Neural cell (in vitro differentiated cells): ENCODE measurements around the gene DEFB121. TPM values are rescaled to one million over a fixed set of nuclear protein-coding genes. Genes with fewer than 3 reads are reported as not detected.

Source experiments
- H2AFZ ChIP-seq: fragments of 200-600, 300-800 bp; sonication (generic), shearing (Covaris generic); 2 replicates; pipeline ENCODE4 v1.6.0; 2014; ENCODE audit warnings: low read depth, mild to moderate bottlenecking, antibody characterized with exemption, low read length, moderate library complexity
- H3F3A ChIP-seq: fragments of 200-600 bp; shearing (Covaris generic); 2 replicates; pipeline ENCODE4 v1.6.1; 2016; ENCODE audit warnings: mild to moderate bottlenecking, moderate library complexity, mixed read lengths, antibody characterized with exemption, low read length; ENCODE audit not compliant: insufficient read depth, poor library complexity, severe bottlenecking
- H3K27ac ChIP-seq: fragments of 200-600, 300-800 bp; sonication (generic), shearing (Covaris generic); 2 replicates; pipeline ENCODE4 v1.5.1; 2014; ENCODE audit warnings: mild to moderate bottlenecking, low read length, moderate library complexity
- H3K27me3 ChIP-seq: fragments of 300-800, 200-600 bp; sonication (generic), shearing (Covaris generic); 2 replicates; pipeline ENCODE4 v1.6.0; 2014; ENCODE audit warnings: mild to moderate bottlenecking, low read depth, low read length, moderate library complexity; ENCODE audit not compliant: insufficient read depth
- H3K36me3 ChIP-seq: fragments of 300-800, 200-600 bp; sonication (generic), shearing (Covaris generic); 2 replicates; pipeline ENCODE4 v1.5.1; 2014; ENCODE audit warnings: mild to moderate bottlenecking, antibody characterized with exemption, low read length, moderate library complexity; ENCODE audit not compliant: insufficient read depth
- H3K4me2 ChIP-seq: fragments of 300-800, 200-600 bp; sonication (generic), shearing (Covaris generic); 2 replicates; pipeline ENCODE4 v1.6.0; 2014; ENCODE audit warnings: mild to moderate bottlenecking, low read length
- H3K4me3 ChIP-seq: fragments of 300-800, 200-600 bp; sonication (generic), shearing (Covaris generic); 2 replicates; pipeline ENCODE4 v1.5.1; 2014; ENCODE audit warnings: mild to moderate bottlenecking, low read length, moderate library complexity
- H3K79me2 ChIP-seq: fragments of 200-600 bp; shearing (Covaris generic); replicated peaks from 2 replicates; pipeline ENCODE4 v1.6.0; 2014; ENCODE audit warnings: mild to moderate bottlenecking, low read length, moderate library complexity; ENCODE audit not compliant: insufficient read depth
- H3K9ac ChIP-seq: fragments of 300-800, 200-600 bp; sonication (generic), shearing (Covaris generic); 2 replicates; pipeline ENCODE4 v1.6.1; 2016; ENCODE audit warnings: mild to moderate bottlenecking, low read length, mixed read lengths
- H3K9me2 ChIP-seq: fragments of 200-600 bp; shearing (Covaris generic); 2 replicates; pipeline ENCODE4 v1.6.1; 2016; ENCODE audit warnings: mild to moderate bottlenecking, low read length, mixed read lengths; ENCODE audit not compliant: insufficient read depth
- H3K9me3 ChIP-seq: fragments of 200-600, 300-800 bp; sonication (generic), shearing (Covaris generic); 2 replicates; pipeline ENCODE4 v1.6.1; 2016; ENCODE audit warnings: mild to moderate bottlenecking, mixed run types, low read length, moderate library complexity, mixed read lengths
- H4K20me1 ChIP-seq: fragments of 200-600 bp; shearing (Covaris generic); 2 replicates; pipeline ENCODE4 v1.6.1; 2016; ENCODE audit warnings: mild to moderate bottlenecking, mixed run types; ENCODE audit not compliant: insufficient read depth
- EP300 ChIP-seq: fragments of 450-650 bp; conservative IDR thresholded peaks from 2 replicates; pipeline ENCODE4 v1.6.1; 2014; ENCODE audit warnings: antibody characterized with exemption, mild to moderate bottlenecking, moderate library complexity; ENCODE audit not compliant: poor library complexity, severe bottlenecking
- EZH2 ChIP-seq: fragments of 200-600, 300-800 bp; shearing (Covaris generic), sonication (generic); IDR thresholded peaks from 2 replicates; pipeline ENCODE4 v1.6.1; 2014; ENCODE audit warnings: antibody characterized with exemption, low read length, borderline replicate concordance, mild to moderate bottlenecking; ENCODE audit not compliant: insufficient read depth, poor library complexity, severe bottlenecking
- MXI1 ChIP-seq: fragments of 450-650 bp; conservative IDR thresholded peaks from 2 replicates; pipeline ENCODE4 v1.6.1; 2014; ENCODE audit warnings: antibody characterized with exemption, mild to moderate bottlenecking; ENCODE audit not compliant: poor library complexity, severe bottlenecking
- POLR2AphosphoS5 ChIP-seq: IDR thresholded peaks from 2 replicates; pipeline ENCODE4 v1.6.1; 2012
- RAD21 ChIP-seq: fragments of 450-650 bp; conservative IDR thresholded peaks from 2 replicates; pipeline ENCODE4 v1.6.1; 2014; ENCODE audit warnings: antibody characterized with exemption, mild to moderate bottlenecking, moderate library complexity
- SMC3 ChIP-seq: fragments of 450-650 bp; conservative IDR thresholded peaks from 2 replicates; pipeline ENCODE4 v1.6.1; 2014; ENCODE audit warnings: antibody characterized with exemption, mild to moderate bottlenecking, moderate library complexity; ENCODE audit not compliant: poor library complexity
- TAF1 ChIP-seq: IDR thresholded peaks from 2 replicates; pipeline ENCODE4 v1.6.1; 2012; ENCODE audit warnings: low read depth
- polyA plus RNA-seq: library from polyadenylated mRNA; depleted of rRNA; stranded (reverse); fragments of >200 nt; gene quantifications from 2 replicates; pipeline ENCODE4 v1.2.3, GENCODE V29; 2014
- small RNA-seq, 3 experiments: library from RNA; depleted of rRNA; stranded (forward); fragments of <200 nt; gene quantifications; one replicate each; pipeline ENCODE3, GENCODE V24; 2012
- TF ChIP-seq, protein P1 (sequence below): fragments of 450-650 bp; IDR thresholded peaks from 2 replicates; pipeline ENCODE4 v1.5.1; 2014; ENCODE audit warnings: antibody characterized with exemption, mild to moderate bottlenecking, moderate library complexity; ENCODE audit not compliant: poor library complexity, severe bottlenecking
- TF ChIP-seq, protein P2 (sequence below): IDR thresholded peaks from 2 replicates; pipeline ENCODE4 v1.6.1; 2012; ENCODE audit warnings: borderline replicate concordance

Gene DEFB121
- polyA plus RNA-seq, 1 donor from 2014 or later = not detected

DNA sequence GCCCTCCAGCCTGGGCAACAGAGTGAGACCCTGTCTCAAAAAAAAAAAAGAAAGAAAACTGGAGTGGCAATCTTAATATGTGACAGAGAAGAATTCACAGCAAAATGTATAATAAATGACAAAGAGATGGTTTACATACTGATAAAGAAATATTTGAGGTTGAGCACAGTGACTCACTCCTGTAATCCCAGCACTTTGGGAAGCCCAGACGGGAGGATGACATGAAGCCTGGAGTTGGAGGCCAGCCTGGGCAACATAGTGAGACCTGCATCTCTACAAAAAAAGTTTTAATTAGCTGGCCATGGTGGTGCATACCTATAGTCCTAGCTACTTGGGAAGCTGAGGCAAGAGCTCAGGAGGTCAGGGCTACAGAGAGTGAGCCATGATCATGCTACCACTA lies 50.0 kb downstream of the DEFB121 start:
- H3K4me3 ChIP-seq = no peak overlapping the region
- H3K4me2 ChIP-seq = no peak overlapping the region
- no peaks in the 10 kb centered on the region for H3K27me3 ChIP-seq
- no peaks in the 10 kb centered on the region for H3K9me3 ChIP-seq
- no peaks in the 10 kb centered on the region for H3K79me2 ChIP-seq
- no peaks in the 10 kb centered on the region for H4K20me1 ChIP-seq
- TF ChIP-seq EP300 (no peak), SMC3 (no peak), EZH2 (no peak), TAF1 (no peak), POLR2AphosphoS5 (no peak), MXI1 (no peak), RAD21 (no peak)
- TF ChIP-seq, protein P1, sequence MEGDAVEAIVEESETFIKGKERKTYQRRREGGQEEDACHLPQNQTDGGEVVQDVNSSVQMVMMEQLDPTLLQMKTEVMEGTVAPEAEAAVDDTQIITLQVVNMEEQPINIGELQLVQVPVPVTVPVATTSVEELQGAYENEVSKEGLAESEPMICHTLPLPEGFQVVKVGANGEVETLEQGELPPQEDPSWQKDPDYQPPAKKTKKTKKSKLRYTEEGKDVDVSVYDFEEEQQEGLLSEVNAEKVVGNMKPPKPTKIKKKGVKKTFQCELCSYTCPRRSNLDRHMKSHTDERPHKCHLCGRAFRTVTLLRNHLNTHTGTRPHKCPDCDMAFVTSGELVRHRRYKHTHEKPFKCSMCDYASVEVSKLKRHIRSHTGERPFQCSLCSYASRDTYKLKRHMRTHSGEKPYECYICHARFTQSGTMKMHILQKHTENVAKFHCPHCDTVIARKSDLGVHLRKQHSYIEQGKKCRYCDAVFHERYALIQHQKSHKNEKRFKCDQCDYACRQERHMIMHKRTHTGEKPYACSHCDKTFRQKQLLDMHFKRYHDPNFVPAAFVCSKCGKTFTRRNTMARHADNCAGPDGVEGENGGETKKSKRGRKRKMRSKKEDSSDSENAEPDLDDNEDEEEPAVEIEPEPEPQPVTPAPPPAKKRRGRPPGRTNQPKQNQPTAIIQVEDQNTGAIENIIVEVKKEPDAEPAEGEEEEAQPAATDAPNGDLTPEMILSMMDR = no peak
- TF ChIP-seq, protein P2, sequence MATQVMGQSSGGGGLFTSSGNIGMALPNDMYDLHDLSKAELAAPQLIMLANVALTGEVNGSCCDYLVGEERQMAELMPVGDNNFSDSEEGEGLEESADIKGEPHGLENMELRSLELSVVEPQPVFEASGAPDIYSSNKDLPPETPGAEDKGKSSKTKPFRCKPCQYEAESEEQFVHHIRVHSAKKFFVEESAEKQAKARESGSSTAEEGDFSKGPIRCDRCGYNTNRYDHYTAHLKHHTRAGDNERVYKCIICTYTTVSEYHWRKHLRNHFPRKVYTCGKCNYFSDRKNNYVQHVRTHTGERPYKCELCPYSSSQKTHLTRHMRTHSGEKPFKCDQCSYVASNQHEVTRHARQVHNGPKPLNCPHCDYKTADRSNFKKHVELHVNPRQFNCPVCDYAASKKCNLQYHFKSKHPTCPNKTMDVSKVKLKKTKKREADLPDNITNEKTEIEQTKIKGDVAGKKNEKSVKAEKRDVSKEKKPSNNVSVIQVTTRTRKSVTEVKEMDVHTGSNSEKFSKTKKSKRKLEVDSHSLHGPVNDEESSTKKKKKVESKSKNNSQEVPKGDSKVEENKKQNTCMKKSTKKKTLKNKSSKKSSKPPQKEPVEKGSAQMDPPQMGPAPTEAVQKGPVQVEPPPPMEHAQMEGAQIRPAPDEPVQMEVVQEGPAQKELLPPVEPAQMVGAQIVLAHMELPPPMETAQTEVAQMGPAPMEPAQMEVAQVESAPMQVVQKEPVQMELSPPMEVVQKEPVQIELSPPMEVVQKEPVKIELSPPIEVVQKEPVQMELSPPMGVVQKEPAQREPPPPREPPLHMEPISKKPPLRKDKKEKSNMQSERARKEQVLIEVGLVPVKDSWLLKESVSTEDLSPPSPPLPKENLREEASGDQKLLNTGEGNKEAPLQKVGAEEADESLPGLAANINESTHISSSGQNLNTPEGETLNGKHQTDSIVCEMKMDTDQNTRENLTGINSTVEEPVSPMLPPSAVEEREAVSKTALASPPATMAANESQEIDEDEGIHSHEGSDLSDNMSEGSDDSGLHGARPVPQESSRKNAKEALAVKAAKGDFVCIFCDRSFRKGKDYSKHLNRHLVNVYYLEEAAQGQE = no peak
- H3F3A ChIP-seq = no peaks in the 10 kb centered on the region
- no peaks in the 10 kb centered on the region for H3K9me2 ChIP-seq
- no peak overlapping the region for H3K9ac ChIP-seq
- no peak overlapping the region for H2AFZ ChIP-seq
- H3K36me3 ChIP-seq = no peaks in the 10 kb centered on the region
- no peak overlapping the region for H3K27ac ChIP-seq

Small RNA genes lying within 50 kb of the gene (small RNA-seq; reads per million reads assigned to genes)
- gene DEFB117 (0 reads per million in 3 experiments), gene RF00561 (0 to 0.08 (median 0.03) reads per million in 3 experiments), gene RNA5SP480 (0 reads per million in 3 experiments)

Other genes with a start within 250 kb of the DEFB121 start
- gene DEFB115, start 148.6 kb downstream of the DEFB121 start, polyA plus RNA-seq = not detected in 2 replicates
- not detected in 2 replicates for gene DEFB116, start 97.6 kb downstream of the DEFB121 start, polyA plus RNA-seq
- gene DEFB118, start 37.6 kb downstream of the DEFB121 start, polyA plus RNA-seq = not detected in 2 replicates
- not detected in 2 replicates for gene DEFB119, start 15.6 kb downstream of the DEFB121 start, polyA plus RNA-seq
- gene DEFB123, start 34.4 kb upstream of the DEFB121 start, polyA plus RNA-seq = not detected in 2 replicates
- gene DEFB124, start 68.9 kb upstream of the DEFB121 start, polyA plus RNA-seq = not detected in 2 replicates
- not detected in 2 replicates for gene REM1, start 69.1 kb upstream of the DEFB121 start, polyA plus RNA-seq
- gene HM13, start 108.2 kb upstream of the DEFB121 start, polyA plus RNA-seq = 93.1 and 95.4 TPM in 2 replicates
- 26.3 and 30.6 TPM in 2 replicates for gene ID1, start 199.1 kb upstream of the DEFB121 start, polyA plus RNA-seq
- gene COX4I2, start 231.7 kb upstream of the DEFB121 start, polyA plus RNA-seq = not detected in 2 replicates